ENCODE data around the gene WFIKKN1. TPM values are rescaled to one million over a fixed set of nuclear protein-coding genes. Genes with fewer than 3 reads are reported as not detected.

The WFIKKN1 gene
- total RNA-seq, 1 donor, result 0.27 TPM

- DNase-seq (ENCODE audit: low read depth in 2 of 3, low spot score in 2 of 3), result no peak
Observed at GRCh38 chr16:649631-650030, 18.8 kb downstream of the WFIKKN1 start.

- DNase-seq (ENCODE audit: low read depth in 2 of 3, low spot score in 2 of 3), result no peak
Observed at GRCh38 chr16:651844-652243, 21.1 kb downstream of the WFIKKN1 start.

GRCh38 chr16:652454-653305, 21.9 kb downstream of the WFIKKN1 start:
- no peak for DNase-seq (ENCODE audit: low read depth in 2 of 3, low spot score in 2 of 3)

- DNase-seq (ENCODE audit: low read depth in 2 of 3, low spot score in 2 of 3), result no peak
Observed at GRCh38 chr16:654034-654433, 23.2 kb downstream of the WFIKKN1 start.

- no peak for DNase-seq (ENCODE audit: low read depth in 2 of 3, low spot score in 2 of 3)
Observed at GRCh38 chr16:657487-657886, 26.7 kb downstream of the WFIKKN1 start.

GRCh38 chr16:658679-659571, 28.1 kb downstream of the WFIKKN1 start:
- no peak for DNase-seq (ENCODE audit: low read depth in 2 of 3, low spot score in 2 of 3)

GRCh38 chr16:659618-660017, 28.8 kb downstream of the WFIKKN1 start:
- DNase-seq (ENCODE audit: low read depth in 2 of 3, low spot score in 2 of 3), result no peak

GRCh38 chr16:660132-660458, 29.3 kb downstream of the WFIKKN1 start:
- DNase-seq (ENCODE audit: low read depth in 2 of 3, low spot score in 2 of 3), result no peak

GRCh38 chr16:660459-661183, 29.8 kb downstream of the WFIKKN1 start:
- DNase-seq (ENCODE audit: low read depth in 2 of 3, low spot score in 2 of 3), result peak in 2 of 3 donors; percentile 88 to 91

GRCh38 chr16:661184-661821, 30.5 kb downstream of the WFIKKN1 start:
- no peak for DNase-seq (ENCODE audit: low read depth in 2 of 3, low spot score in 2 of 3)

GRCh38 chr16:662095-662494, 31.3 kb downstream of the WFIKKN1 start:
- DNase-seq (ENCODE audit: low read depth in 2 of 3, low spot score in 2 of 3), result no peak

- DNase-seq (ENCODE audit: low read depth in 2 of 3, low spot score in 2 of 3), result no peak
Observed at GRCh38 chr16:662597-662996, 31.8 kb downstream of the WFIKKN1 start.

- no peak for DNase-seq (ENCODE audit: low read depth in 2 of 3, low spot score in 2 of 3)
Observed at GRCh38 chr16:666572-666971, 35.8 kb downstream of the WFIKKN1 start.

GRCh38 chr16:667113-667779, 36.5 kb downstream of the WFIKKN1 start:
- no peak for DNase-seq (ENCODE audit: low read depth in 2 of 3, low spot score in 2 of 3)

GRCh38 chr16:667780-668518, 37.2 kb downstream of the WFIKKN1 start, which contains the start of gene RHOT2:
Gene RHOT2, plus strand, starts transcription at chr16:668132. Its CDS starts 68 bp downstream, at chr16:668200.
- peak; percentile 79 to 95 (median 92) for DNase-seq (ENCODE audit: low read depth in 2 of 3, low spot score in 2 of 3)

- DNase-seq (ENCODE audit: low read depth in 2 of 3, low spot score in 2 of 3), result no peak
Observed at GRCh38 chr16:668519-669171, 37.9 kb downstream of the WFIKKN1 start.

- no peak for DNase-seq (ENCODE audit: low read depth in 2 of 3, low spot score in 2 of 3)
Observed at GRCh38 chr16:669666-670065, 38.9 kb downstream of the WFIKKN1 start.

GRCh38 chr16:670485-671352, 39.9 kb downstream of the WFIKKN1 start:
- no peak for DNase-seq (ENCODE audit: low read depth in 2 of 3, low spot score in 2 of 3)

All from hematopoietic multipotent progenitor cell (in vitro differentiated cells).